GM19397 (cell line): ENCODE measurements around the gene CEBPB.
"Not testable (repeated sequence)": the region's sequence is repeated elsewhere in the genome, so short reads cannot be mapped to it uniquely, and the experiment has no call there.

Source experiments
- ATAC-seq: cut with Tn5 transposase; IDR thresholded peaks from one replicate; pipeline ENCODE4 v1.9.1; 2021; ENCODE audit warnings: mild to moderate bottlenecking, moderate library complexity; ENCODE audit not compliant: unreplicated experiment

CEBPB gene

GRCh38 chr20:50208815-50209214 lies 18.2 kb downstream of the CEBPB start:
- ATAC-seq = not testable (repeated sequence)

GRCh38 chr20:50210066-50210619 lies 19.5 kb downstream of the CEBPB start:
- ATAC-seq = no peak

- no peak for ATAC-seq
Measured at GRCh38 chr20:50211091-50211490, 20.5 kb downstream of the CEBPB start.

GRCh38 chr20:50213531-50214106 lies 23.0 kb downstream of the CEBPB start:
- no peak for ATAC-seq

- no peak for ATAC-seq
Measured at GRCh38 chr20:50214226-50215024, 23.8 kb downstream of the CEBPB start.

GRCh38 chr20:50215101-50215690 lies 24.6 kb downstream of the CEBPB start:
- ATAC-seq = no peak

GRCh38 chr20:50215926-50216325 lies 25.3 kb downstream of the CEBPB start:
- ATAC-seq = no peak

- ATAC-seq = no peak
Measured at GRCh38 chr20:50216543-50217206, 26.0 kb downstream of the CEBPB start.

GRCh38 chr20:50217207-50217949 lies 26.7 kb downstream of the CEBPB start:
- no peak for ATAC-seq

- no peak for ATAC-seq
Measured at GRCh38 chr20:50218987-50219435, 28.4 kb downstream of the CEBPB start.

GRCh38 chr20:50219600-50219999 lies 29.0 kb downstream of the CEBPB start:
- ATAC-seq = no peak

- no peak for ATAC-seq
Measured at GRCh38 chr20:50220093-50220893, 29.7 kb downstream of the CEBPB start.

GRCh38 chr20:50220894-50221365 lies 30.3 kb downstream of the CEBPB start:
- ATAC-seq = no peak

GRCh38 chr20:50221501-50222308 lies 31.1 kb downstream of the CEBPB start:
- no peak for ATAC-seq

GRCh38 chr20:50222309-50223038 lies 31.8 kb downstream of the CEBPB start:
- ATAC-seq = no peak

GRCh38 chr20:50223039-50224005 lies 32.7 kb downstream of the CEBPB start:
- ATAC-seq = no peak

- no peak for ATAC-seq
Measured at GRCh38 chr20:50224052-50224451, 33.4 kb downstream of the CEBPB start.
